GM18861 (cell line): ENCODE results near the gene CYP4F3.
"Not testable (repeated sequence)": the region's sequence is repeated elsewhere in the genome, so short reads cannot be mapped to it uniquely, and the experiment has no call there.

ENCODE experiments used
- ATAC-seq: cut with Tn5 transposase; IDR thresholded peaks from one replicate; pipeline ENCODE4 v1.9.1; 2021; ENCODE audit not compliant: unreplicated experiment

The CYP4F3 gene

DNA sequence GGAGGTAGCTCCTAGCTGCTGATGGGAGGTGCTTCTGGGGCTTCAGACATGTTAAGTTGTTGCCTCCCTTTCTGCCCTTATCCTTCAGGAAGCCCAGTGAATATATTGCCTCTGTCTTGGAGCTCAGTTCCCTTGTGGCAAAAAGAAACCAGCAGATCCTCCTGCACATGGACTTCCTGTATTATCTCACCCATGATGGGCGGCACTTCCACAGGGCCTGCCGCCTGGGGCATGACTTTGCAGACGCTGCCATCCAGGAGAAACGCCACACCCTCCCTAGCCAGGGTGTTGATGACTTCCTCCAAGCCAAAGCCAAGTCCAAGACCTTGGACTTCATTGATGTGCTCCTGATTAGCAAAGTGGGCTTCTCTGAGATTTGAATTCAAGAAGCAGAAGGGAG is 26.2 kb downstream of the CYP4F3 start:
- ATAC-seq: no peak

DNA sequence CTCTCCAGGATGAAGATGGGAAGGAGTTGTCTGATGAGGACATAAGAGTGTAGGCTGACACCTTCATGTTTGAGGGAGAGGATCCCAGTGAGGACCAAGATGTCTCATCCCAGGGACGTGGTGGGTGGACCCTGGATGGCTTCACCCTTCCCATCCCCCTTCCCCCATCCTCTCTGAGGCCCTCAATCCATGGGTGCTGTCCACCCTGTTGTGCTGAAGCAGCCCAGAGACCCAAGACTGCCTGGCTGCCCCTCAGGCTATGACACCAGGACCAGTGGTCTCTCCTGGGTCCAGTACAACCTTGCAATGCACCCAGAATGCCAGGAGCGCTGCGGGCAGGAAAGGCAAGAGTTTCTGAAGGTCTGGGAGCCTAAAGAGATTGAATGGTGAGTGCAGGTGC is 28.7 kb downstream of the CYP4F3 start:
- no peak for ATAC-seq

DNA sequence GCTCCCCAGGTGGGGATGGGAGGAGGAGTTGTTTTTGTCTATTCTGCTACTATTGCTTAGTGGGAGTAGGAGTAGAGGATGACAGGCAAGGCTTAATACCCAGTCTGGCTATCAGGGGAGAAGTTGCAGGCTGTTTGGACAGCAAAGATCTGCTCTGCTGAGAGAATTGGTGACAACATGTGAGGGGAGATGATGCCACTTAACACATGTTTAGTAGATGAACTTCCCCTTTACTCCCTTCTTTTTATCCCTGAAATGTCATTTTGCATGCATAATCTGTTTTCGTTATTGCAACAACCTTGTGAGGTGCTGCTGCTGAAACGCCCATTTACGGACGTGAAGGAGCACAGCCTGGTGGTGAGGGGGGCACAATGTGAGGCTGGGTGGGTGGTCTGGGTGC is 29.2 kb downstream of the CYP4F3 start:
- ATAC-seq: no peak

DNA sequence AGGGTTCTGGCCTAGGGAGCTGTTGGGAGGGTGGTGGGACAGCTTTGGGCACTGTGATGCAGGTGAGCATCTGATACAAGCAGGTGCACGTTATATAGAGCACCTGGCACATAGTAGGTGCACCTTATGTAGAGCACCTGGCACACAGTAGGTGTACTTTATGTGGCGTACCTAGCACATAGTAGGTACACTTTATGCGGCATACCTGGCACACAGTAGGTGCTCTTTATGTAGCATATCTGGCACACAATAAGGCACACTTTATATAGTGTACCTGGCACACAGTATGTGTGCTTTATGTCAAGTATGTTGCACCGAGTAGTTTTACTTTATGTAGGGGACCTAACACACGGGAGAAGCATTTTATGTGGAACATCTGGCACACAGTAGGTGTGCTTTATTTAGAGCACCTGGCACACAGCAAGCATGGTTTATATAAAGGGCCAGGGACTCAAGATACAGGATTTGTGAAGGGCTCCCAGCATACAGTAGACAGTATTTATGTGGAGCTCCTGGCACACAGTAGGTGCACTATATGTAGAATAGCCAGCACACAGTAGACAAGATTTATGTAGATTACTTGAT is 30.6 kb downstream of the CYP4F3 start:
- no peak for ATAC-seq

DNA sequence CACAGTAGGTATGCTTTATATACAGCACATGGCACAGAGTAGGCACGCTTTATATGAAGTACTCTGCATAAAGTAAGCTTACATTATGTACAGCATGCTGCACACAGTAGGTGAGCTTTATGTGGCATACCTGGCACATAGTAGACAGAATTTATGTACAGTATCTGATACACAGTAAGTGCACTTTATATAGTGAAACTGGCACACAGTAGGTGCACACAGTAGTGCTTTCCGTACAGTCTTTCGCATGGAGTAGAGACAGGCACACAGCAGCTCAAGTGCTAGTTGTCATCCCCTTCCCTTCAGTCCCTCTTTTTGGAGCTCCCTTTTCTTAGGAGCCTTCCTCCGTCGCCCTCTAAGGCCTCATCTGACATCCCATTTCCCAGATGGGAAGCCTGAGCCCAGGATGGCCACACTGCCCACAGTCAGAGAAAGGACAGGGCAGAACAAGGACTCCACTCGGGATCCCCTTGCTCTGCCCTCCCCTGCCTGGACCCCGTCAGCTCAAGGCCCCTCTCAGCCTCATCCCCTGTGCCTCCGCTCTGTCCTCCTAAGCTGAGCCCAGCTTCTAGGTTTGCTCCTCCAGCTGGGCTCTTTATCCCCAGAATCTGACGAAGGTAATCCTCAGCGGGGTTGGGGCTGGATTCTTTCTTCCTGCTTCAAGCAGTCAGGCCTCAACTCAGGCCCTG is 31.3 kb downstream of the CYP4F3 start:
- ATAC-seq: no peak

DNA sequence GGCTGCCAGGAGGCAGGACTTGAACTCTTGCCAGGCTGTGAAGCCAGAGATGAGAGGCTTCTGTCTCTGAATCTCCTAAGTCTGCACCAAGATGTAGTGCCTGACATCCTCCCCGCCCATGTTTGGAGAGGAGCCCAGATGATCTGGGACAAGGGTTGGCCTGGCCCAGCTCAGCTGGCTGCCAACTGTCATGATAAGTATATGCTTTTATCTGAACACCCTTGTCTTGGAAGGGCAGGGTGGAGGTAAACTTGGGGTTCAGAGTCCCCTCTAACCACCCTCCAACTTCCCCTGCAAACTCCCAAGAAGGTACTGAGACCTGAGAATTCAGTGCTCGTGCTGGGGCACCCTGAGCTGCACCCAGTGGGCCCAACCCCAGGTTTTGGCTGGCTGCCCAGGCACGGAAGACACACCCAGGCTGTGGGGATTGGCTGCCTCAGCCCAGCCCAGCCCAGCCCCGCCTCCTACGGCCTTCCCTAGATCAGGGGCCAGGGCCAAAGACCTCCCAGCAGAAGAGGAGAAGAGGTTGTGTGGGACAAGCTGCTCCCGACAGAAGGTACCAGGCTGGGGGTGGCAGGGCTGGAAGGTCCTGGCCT is 32.0 kb downstream of the CYP4F3 start, which contains the start of gene CYP4F12:
CYP4F12 (plus strand) TSS at position 508 of the 596 bp plus-strand sequence. CDS start 443 bp downstream, outside the sequence.
- ATAC-seq: no peak

DNA sequence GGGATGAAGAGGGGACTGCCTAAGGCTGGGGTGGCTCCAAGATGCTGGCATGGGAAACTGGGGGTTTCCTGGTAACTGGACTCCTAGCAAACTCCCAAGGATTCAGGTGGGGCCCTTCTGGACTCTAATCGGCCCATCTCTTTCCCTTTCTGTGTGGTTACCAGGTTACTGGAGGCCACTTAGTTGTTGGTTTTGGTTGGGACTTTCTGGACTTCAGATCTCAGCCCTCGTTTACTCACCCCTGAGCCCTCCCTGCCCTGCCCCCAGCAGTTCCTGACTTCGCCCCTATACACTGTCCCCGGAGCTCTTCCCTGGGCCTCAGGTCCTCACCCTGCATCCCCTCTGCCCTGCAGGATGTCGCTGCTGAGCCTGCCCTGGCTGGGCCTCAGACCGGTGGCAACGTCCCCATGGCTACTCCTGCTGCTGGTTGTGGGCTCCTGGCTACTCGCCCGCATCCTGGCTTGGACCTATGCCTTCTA is 32.5 kb downstream of the CYP4F3 start:
- no peak for ATAC-seq

DNA sequence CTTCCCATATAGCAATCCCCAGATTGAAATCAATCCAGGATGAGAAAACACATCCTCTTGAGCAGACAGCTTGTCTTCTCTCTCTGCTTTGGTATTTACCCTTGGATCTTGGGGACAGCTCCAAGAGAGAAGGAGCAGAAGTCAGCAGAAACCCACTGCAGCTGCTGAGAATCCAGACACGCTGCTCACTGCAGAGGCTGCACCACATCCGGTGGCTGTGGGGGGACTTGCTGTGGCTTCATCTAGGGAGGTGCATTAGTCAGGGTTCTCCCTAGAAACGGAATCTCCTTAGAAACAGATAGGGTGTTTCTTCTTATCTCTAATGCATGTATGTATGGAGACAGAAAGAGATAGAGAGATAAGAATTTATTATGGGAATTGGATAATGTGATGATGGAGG is 34.9 kb downstream of the CYP4F3 start:
- ATAC-seq: no peak

DNA sequence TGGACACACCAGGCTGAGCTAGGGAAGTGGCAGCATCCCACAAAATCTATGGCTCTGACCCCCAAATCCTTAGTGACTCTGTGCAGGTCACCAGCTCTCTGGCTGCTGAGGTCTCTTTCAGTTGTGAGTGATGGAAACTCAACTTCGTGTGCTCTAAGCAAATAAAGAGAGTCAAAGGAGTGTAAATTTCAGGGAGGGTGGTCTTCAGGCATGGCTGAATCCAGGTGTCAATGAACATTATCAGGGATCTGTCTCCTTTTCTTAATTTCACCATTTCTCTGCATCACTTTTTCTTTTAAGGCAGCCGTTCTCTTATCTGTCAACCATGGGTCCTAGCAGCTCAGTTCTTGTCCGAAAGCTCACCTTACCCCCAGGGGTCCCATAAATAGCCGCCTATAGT is 38.4 kb downstream of the CYP4F3 start:
- ATAC-seq: no peak

DNA sequence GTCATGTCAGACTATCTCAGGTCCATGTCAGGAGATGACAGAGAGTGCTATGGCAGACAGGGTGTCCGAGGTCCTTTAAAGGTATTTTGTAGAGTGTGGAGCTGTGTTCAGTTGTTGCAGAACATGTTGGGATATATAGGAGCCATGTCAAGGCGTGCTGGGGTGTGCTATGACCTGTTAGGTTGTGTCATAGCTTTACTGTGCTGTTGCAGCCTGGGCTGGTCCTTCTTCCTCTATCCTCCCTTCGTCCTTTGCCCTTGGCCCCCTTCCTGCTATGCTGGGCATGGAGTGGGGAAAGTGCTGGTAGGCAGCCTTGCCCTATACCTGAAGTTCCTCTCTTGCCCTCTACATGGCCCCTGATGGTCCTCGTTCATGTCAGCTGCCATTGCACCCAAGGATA is 39.2 kb downstream of the CYP4F3 start:
- not testable (repeated sequence) for ATAC-seq

DNA sequence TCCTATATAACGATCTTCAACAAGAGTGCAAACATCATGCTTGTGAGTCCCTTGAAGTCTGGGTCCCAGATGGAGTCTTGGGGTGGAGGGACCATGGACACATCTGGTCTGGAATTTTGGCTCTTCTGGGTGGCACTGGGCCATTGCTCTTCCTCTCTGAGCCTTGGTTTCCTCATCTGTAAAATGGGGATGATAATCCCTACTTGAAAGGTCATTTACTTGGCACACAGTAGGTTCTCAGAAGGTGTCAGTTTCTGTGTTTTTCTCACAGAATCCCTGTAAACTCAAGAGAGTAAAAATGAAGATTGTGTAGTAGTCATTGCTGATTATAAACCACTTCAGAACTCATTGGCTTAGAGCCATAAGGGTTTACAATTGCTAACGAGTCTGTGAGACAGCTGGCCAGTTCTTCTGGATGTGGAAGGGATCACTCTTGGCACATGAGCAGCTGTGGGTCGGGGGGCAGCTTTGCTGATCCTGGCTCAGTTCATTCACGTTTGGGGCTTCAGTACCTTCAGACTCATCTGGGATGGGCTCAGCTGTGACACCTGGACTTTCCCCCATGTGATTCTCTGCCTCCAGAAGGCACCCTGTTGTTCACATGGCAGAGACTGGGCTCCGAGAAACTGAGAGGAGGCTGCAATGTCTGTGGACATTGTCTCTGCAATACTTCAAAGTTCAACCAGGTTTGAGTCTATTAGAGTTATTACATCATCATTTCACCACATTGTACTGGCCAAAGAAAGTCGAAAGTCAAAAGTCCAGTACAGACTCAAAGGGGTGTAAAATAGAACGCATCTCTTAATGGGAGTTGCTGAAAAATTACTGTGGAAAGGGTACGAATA is 40.0 kb downstream of the CYP4F3 start:
- no peak for ATAC-seq

DNA sequence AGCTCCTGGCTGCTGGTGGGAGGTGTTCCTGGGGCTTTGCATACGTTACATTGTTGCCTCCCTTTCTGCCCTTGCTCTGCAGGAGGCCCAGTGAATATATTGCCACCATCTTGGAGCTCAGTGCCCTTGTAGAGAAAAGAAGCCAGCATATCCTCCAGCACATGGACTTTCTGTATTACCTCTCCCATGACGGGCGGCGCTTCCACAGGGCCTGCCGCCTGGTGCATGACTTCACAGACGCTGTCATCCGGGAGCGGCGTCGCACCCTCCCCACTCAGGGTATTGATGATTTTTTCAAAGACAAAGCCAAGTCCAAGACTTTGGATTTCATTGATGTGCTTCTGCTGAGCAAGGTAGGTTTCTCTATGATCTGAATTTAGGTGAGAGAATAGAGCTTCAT is 42.7 kb downstream of the CYP4F3 start:
- ATAC-seq: no peak

DNA sequence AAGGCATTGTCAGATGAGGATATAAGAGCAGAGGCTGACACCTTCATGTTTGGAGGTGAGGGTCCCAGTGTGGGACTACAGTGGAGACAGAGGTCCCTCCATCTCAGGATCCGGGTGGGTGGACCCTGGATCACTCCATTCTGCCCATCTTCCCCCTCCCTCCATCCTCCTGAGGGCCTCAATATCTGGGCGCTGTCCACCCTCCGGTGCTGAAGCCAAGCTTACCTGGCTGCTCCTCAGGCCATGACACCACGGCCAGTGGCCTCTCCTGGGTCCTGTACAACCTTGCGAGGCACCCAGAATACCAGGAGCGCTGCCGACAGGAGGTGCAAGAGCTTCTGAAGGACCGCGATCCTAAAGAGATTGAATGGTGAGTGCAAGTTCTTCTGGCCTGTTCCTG is 44.1 kb downstream of the CYP4F3 start:
- ATAC-seq: no peak

DNA sequence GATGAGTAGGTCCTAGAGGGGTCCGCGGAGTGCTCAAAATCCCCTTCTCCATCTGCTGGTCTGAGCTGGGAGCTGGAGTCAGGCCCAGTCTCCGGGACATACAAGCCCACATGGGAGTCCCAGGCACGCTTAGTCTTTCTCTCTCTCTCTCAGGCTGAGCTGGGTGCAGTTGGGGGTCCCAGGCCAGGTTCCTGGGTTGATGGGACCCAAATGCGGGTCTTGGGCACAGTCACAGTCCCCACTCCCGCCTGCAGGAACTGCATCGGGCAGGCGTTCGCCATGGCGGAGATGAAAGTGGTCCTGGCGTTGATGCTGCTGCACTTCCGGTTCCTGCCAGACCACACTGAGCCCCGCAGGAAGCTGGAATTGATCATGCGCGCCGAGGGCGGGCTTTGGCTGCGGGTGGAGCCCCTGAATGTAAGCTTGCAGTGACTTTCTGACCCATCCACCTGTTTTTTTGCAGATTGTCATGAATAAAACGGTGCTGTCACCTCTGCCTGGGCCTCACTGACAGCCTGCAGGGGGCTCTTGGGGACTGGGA is 56.0 kb downstream of the CYP4F3 start:
- ATAC-seq: no peak

DNA sequence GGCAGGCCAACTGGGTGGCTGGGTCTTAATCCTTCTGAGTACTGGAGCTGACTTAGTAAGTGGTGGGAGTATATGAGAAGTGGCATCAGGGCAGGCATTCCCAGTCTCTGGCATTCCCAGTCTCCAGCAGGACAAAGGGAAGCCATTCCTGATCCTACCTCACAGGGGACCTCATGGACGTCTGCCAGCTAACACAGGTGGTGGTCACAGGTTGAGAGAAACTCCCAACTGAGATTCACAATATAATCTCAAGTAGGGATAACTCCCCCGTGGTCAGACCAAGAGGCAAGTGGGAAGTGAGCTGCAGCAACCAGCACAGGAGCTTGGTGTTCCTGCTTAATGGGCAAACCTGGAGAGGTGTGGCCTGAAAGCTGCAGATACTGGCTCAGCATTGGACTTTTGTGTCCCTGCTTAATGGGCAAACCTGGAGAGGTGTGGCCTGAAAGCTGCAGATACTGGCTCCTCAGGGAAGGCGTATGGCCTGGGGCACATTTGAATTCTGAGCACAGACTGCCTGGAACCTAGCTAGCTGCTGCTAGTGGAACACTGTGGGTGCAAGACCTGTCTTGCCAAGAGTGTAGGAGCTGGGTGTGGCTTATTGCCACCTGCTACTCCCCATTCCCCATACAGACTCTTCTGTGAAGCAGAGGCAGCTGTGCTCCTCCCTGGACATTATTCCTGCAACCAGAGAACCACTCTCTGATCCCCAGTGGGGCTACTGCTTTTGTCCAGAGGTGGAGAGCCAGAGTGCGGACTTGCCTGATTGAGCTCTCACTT is 61.2 kb downstream of the CYP4F3 start:
- ATAC-seq: no peak

DNA sequence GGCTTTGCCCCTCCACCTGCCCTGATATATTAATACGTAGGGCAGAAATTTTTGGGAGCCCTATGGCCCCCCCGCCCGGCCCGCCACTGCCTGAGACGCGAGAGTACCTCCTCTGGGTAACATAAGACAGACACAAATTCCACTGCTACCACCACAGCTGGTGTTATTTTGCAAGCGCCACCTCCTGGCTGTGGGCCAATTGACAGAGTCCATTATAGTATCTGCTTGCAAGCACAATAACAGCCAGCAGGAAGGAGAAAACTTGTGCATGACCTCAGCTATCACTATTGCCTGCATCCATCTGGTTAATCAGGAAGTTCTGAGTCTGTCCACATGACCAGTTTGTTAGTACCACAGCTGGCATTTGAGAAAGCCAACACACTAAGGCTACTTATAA is 61.8 kb downstream of the CYP4F3 start:
- ATAC-seq: no peak
